ENCODE data around the gene TAF10. TPM values are rescaled to one million over a fixed set of nuclear protein-coding genes. Genes with fewer than 3 reads are reported as not detected.

TAF10 gene
- total RNA-seq, 1 experiment from 2014 or later: 51.5 TPM

DNA sequence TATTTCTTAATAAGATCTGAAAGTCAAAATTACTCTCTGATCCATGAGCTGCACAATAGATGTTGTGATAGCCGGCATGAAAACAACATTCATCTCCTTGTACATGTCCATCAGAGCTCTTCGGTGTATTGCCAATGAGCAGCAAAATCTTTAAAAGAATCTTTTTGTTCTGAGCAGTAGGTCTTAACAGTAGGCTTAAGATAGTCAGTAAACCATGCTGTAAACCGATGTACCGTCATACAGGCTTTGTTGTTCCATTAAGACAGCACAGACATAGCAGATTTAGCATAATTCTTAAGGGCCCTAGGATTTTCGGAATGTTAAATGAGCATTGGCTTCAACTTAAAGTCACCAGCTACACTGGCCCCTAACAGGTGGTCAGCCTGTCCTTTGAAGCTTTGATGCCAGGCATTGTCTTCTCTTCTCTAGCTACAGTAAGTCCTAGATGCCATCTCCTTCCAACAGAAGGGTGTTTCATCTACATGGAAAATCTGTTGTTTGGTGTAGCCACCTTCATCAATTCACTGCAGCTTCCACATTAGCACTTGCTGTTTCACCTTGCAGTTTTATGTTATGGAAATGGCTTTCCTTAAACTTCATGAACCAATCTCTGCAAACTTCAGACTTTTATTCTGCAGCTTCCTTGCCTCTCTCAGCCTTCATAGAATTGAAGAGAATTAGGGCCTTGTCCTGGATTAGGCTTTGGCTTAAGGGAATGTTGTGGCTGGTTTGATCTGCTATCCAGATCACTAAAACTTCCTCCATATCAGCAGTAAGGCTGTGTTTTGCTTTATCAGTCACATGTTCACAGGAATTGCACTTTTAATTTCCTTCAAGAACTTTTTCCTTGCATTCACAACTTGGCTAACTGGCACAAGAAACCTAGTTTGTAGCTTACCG, 37.0 kb downstream of the TAF10 start:
- Histone ChIP-seq H3K4me1 (replicated peaks; ENCODE audit: insufficient read depth) (no peaks in the 10 kb centered on the region), H3K9me3 (ENCODE audit: insufficient read depth, low read depth) (no peaks in the 10 kb centered on the region), H3K4me3 (no peak overlapping the region), H3K79me2 (ENCODE audit: low read depth) (no peaks in the 10 kb centered on the region), H3F3A (ENCODE audit: insufficient read depth, low read depth) (no peaks in the 10 kb centered on the region), H4K20me1 (ENCODE audit: insufficient read depth) (no peaks in the 10 kb centered on the region), H3K27me3 (ENCODE audit: insufficient read depth, low read depth) (no peaks in the 10 kb centered on the region), H3K36me3 (ENCODE audit: low read depth) (no peaks in the 10 kb centered on the region), H3K4me2 (no peak overlapping the region), H3K9me2 (ENCODE audit: insufficient read depth) (no peaks in the 10 kb centered on the region), H3K27ac (no peak overlapping the region), H2AFZ (no peak overlapping the region)
- POLR2A ChIA-PET (ENCODE audit: unreplicated experiment): no interaction called here
- TF ChIP-seq, protein P1, sequence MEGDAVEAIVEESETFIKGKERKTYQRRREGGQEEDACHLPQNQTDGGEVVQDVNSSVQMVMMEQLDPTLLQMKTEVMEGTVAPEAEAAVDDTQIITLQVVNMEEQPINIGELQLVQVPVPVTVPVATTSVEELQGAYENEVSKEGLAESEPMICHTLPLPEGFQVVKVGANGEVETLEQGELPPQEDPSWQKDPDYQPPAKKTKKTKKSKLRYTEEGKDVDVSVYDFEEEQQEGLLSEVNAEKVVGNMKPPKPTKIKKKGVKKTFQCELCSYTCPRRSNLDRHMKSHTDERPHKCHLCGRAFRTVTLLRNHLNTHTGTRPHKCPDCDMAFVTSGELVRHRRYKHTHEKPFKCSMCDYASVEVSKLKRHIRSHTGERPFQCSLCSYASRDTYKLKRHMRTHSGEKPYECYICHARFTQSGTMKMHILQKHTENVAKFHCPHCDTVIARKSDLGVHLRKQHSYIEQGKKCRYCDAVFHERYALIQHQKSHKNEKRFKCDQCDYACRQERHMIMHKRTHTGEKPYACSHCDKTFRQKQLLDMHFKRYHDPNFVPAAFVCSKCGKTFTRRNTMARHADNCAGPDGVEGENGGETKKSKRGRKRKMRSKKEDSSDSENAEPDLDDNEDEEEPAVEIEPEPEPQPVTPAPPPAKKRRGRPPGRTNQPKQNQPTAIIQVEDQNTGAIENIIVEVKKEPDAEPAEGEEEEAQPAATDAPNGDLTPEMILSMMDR (conservative IDR thresholded peaks at IDR 0.05): no peak
- TF ChIP-seq EZH2 (IDR thresholded peaks at IDR 0.05; ENCODE audit: low read depth): no peak
- no peak for DNase-seq
- CTCF ChIA-PET: no interaction called here
- no TSS peak for BruUV-seq (replicated peaks)
- intact Hi-C loops (cut with micrococcal nuclease; ENCODE audit: unreplicated experiment): no loop called here

GRCh38 chr11:6572215-6572614, 39.8 kb downstream of the TAF10 start:
- H3F3A ChIP-seq (ENCODE audit: insufficient read depth, low read depth): no peaks in the 10 kb centered on the region
- no peaks in the 10 kb centered on the region for H3K9me2 ChIP-seq (ENCODE audit: insufficient read depth)
- H3K4me2 ChIP-seq: no peak overlapping the region
- no peaks in the 10 kb centered on the region for H3K79me2 ChIP-seq (ENCODE audit: low read depth)
- H3K9me3 ChIP-seq (ENCODE audit: insufficient read depth, low read depth): no peaks in the 10 kb centered on the region
- no peaks in the 10 kb centered on the region for H3K36me3 ChIP-seq (ENCODE audit: low read depth)
- no peaks in the 10 kb centered on the region for H3K27me3 ChIP-seq (ENCODE audit: insufficient read depth, low read depth)
- intact Hi-C loops (cut with micrococcal nuclease; ENCODE audit: unreplicated experiment): no loop called here
- H3K27ac ChIP-seq: no peak overlapping the region
- no peak overlapping the region for H3K4me3 ChIP-seq
- no peak for DNase-seq
- CTCF ChIA-PET: no interaction called here
- POLR2A ChIA-PET (ENCODE audit: unreplicated experiment): no interaction called here
- H2AFZ ChIP-seq: no peak overlapping the region
- BruUV-seq (replicated peaks): no TSS peak
- no peaks in the 10 kb centered on the region for H3K4me1 ChIP-seq (replicated peaks; ENCODE audit: insufficient read depth)
- H4K20me1 ChIP-seq (ENCODE audit: insufficient read depth): no peaks in the 10 kb centered on the region
- no peak for TF ChIP-seq EZH2 (IDR thresholded peaks at IDR 0.05; ENCODE audit: low read depth)
- TF ChIP-seq, protein P1 (conservative IDR thresholded peaks at IDR 0.05): no peak

DNA sequence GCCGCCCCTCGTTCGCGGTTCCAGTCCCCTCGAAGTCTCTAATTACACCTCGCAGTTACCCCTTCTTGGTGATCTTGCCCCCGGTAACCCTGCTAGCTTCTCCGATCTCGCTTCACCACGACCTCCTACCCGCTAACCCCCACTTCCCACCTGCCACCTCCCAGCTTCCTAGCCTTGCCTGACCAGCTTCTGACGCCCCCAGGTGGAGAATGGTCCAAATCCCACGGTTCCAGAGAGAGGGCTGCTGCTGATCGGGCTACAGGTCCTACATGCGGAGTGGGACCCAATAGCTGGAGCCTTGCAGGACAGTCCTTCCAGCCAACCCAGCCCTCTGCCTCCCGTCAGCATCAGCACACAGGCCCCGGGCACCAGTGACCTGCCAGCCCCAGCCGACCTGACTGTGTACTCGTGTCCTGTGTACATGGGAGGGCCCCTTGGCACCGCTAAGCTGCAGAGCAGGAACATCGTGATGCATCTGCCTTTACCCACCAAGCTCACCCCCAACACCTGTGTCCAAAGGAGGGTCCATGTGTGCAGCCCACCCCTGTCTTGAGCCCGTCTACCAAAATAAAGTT, 40.5 kb downstream of the TAF10 start:
- Histone ChIP-seq H3F3A (ENCODE audit: insufficient read depth, low read depth) (no peaks in the 10 kb centered on the region), H3K4me3 (no peak overlapping the region), H3K9me3 (ENCODE audit: insufficient read depth, low read depth) (no peaks in the 10 kb centered on the region), H3K4me2 (no peak overlapping the region), H3K36me3 (ENCODE audit: low read depth) (no peaks in the 10 kb centered on the region), H2AFZ (no peak overlapping the region), H3K9me2 (ENCODE audit: insufficient read depth) (no peaks in the 10 kb centered on the region), H3K4me1 (replicated peaks; ENCODE audit: insufficient read depth) (no peaks in the 10 kb centered on the region), H3K27ac (no peak overlapping the region), H4K20me1 (ENCODE audit: insufficient read depth) (no peaks in the 10 kb centered on the region), H3K27me3 (ENCODE audit: insufficient read depth, low read depth) (no peaks in the 10 kb centered on the region), H3K79me2 (ENCODE audit: low read depth) (no peaks in the 10 kb centered on the region)
- no peak for DNase-seq
- TF ChIP-seq, protein P1 (conservative IDR thresholded peaks at IDR 0.05): no peak
- TF ChIP-seq EZH2 (IDR thresholded peaks at IDR 0.05; ENCODE audit: low read depth): no peak
- CTCF ChIA-PET: no interaction called here
- BruUV-seq (replicated peaks): no TSS peak
- intact Hi-C loops (cut with micrococcal nuclease; ENCODE audit: unreplicated experiment): no loop called here
- POLR2A ChIA-PET (ENCODE audit: unreplicated experiment): no interaction called here

Measured in PC-9 (cell line).